Suprapubic skin (tissue), 4 donors: ENCODE data around the gene NAT14. TPM values are rescaled to one million over a fixed set of nuclear protein-coding genes. Genes with fewer than 3 reads are reported as not detected.
A peak's percentile ranks its signal among the peaks of the same experiment; 100 is the strongest.

Source experiments
- DNase-seq, 2 donors: peaks; one replicate each; pipeline ENCODE4 v3.0.0-alpha.2; 2019; ENCODE audit warnings: low spot score in 2 of 2
- H3K27ac ChIP-seq: fragments of 200-600 bp; sonication (generic); one replicate; pipeline ENCODE4 v1.5.1; 2019
- H3K27me3 ChIP-seq: fragments of 200-600 bp; sonication (generic); one replicate; pipeline ENCODE4 v1.5.1; 2019
- H3K36me3 ChIP-seq: fragments of 200-600 bp; sonication (generic); one replicate; pipeline ENCODE4 v1.5.1; 2019
- H3K4me1 ChIP-seq: fragments of 200-600 bp; sonication (generic); one replicate; pipeline ENCODE4 v1.5.1; 2019
- H3K4me3 ChIP-seq: fragments of 200-600 bp; sonication (generic); one replicate; pipeline ENCODE4 v1.5.1; 2019; ENCODE audit warnings: mild to moderate bottlenecking
- H3K9me3 ChIP-seq: fragments of 200-600 bp; sonication (generic); one replicate; pipeline ENCODE4 v1.5.1; 2019
- CTCF ChIP-seq, 2 donors: fragments of 200-600 bp in 1 of 2; fragments of 450-650 bp in 1 of 2; sonication (generic) in 1 of 2; IDR thresholded peaks; one replicate each; pipeline ENCODE4 v1.5.1; 2016 to 2019; ENCODE audit warnings: antibody characterized with exemption in 2 of 2, mild to moderate bottlenecking in 1 of 2, moderate library complexity in 1 of 2
- EP300 ChIP-seq: sonication (generic); formaldehyde crosslinking; IDR thresholded peaks from one replicate; pipeline ENCODE4 v1.6.1; 2017; ENCODE audit warnings: antibody characterized with exemption
- POLR2A ChIP-seq, 2 donors: fragments of 450-650 bp; IDR thresholded peaks; one replicate each; pipeline ENCODE4 v1.6.1; 2017; ENCODE audit warnings: antibody characterized with exemption in 2 of 2, mild to moderate bottlenecking in 2 of 2, moderate library complexity in 2 of 2
- POLR2AphosphoS5 ChIP-seq, 3 donors: sonication (generic); formaldehyde crosslinking; IDR thresholded peaks; one replicate each; pipeline ENCODE4 v1.6.1; 2017; ENCODE audit warnings: antibody characterized with exemption in 3 of 3
- WGBS: methylation state at CpG from one replicate; pipeline ENCODE4 v1.1.5; 2018; 5-methylcytosine and 5-hydroxymethylcytosine counted together
- total RNA-seq, 4 donors: library from RNA; depleted of rRNA; stranded (reverse); fragments of >200 nt; gene quantifications; one replicate each; pipeline ENCODE4 v1.1.0, GENCODE V29; 2016

The NAT14 gene
- total RNA-seq, 4 donors from 2014 or later: 2.4 to 4.8 (median 4.0) TPM

DNA sequence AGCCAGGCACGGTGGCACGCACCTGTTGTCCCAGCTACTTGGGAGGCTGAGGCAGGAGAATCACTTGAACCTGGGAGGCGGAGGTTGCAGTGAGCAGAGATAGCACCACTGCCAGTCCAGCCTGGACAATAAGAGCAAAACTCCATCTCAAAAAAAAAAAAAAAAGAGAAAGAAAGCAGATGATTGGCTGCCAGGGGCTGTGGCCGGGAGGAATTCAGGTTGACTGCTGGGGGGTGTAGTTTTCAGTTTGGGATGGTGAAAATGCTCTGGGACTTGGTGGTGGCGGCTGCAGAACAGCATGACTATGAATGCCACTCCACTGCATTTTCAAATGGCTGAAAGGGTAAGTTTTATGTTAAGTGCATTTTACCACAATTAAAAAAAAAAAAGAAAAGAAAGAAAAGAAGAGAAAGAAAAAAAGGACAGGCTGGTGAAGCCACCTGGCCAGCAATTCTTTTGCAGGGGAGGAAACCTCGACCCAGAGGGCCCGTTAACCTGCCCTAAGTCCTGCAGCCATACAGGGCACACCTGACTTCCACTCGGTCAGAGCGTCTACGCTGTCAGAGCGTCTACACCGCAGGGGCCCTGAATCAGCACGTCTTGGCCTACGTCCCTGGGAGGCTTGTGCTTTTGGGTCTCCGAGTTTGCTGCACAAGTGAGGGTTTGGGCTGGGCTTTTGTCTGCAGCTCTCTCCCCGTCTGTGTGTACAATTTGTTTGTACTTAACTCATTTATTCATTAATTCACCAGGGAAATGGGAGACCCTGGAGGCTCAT lies 27.1 kb upstream of the NAT14 start:
- DNase-seq: no peak
- Histone ChIP-seq H3K27me3 (peaks cover under 1% of the 10 kb centered on the region), H3K27ac (no peak overlapping the region), H3K4me3 (no peak overlapping the region), H3K4me1 (peaks cover 29% of the 10 kb centered on the region), H3K36me3 (peaks cover 20% of the 10 kb centered on the region), H3K9me3 (no peaks in the 10 kb centered on the region)
- no peak for TF ChIP-seq POLR2AphosphoS5 (IDR thresholded peaks at IDR 0.05)
- no peak for TF ChIP-seq CTCF (IDR thresholded peaks at IDR 0.05)
- no peak for TF ChIP-seq POLR2A (IDR thresholded peaks at IDR 0.05)
- no peak for TF ChIP-seq EP300
- WGBS: 84% methylated on average over 16 of the region's 16 CpGs

DNA sequence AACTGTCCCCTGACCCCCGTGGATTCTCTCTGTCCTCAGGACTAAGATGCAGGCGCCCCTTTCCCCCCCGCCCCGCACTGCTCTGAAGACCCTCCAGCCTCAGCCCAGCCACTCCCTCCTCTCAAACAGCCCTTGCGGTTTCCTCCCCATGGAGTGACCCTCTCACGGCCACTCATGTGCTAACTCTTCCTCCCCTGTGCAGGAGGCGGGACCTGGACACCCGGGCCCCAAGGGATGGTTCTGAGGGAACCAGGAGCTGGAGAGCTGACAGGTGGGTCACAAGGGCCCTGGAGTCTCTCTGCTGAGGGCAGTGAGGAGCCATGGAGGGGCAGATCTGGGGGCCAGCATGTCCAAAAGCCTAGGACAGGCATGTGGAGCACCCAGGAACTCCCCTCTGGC lies 25.4 kb upstream of the NAT14 start:
- Histone ChIP-seq H3K27me3 (no peaks in the 10 kb centered on the region), H3K4me3 (no peak overlapping the region), H3K36me3 (peaks cover 20% of the 10 kb centered on the region), H3K27ac (no peak overlapping the region), H3K9me3 (no peaks in the 10 kb centered on the region), H3K4me1 (peaks cover 27% of the 10 kb centered on the region)
- DNase-seq: no peak
- WGBS: 65% methylated on average over 8 of the region's 8 CpGs
- TF ChIP-seq POLR2A (IDR thresholded peaks at IDR 0.05) (no peak), CTCF (IDR thresholded peaks at IDR 0.05) (no peak), EP300 (no peak)

DNA sequence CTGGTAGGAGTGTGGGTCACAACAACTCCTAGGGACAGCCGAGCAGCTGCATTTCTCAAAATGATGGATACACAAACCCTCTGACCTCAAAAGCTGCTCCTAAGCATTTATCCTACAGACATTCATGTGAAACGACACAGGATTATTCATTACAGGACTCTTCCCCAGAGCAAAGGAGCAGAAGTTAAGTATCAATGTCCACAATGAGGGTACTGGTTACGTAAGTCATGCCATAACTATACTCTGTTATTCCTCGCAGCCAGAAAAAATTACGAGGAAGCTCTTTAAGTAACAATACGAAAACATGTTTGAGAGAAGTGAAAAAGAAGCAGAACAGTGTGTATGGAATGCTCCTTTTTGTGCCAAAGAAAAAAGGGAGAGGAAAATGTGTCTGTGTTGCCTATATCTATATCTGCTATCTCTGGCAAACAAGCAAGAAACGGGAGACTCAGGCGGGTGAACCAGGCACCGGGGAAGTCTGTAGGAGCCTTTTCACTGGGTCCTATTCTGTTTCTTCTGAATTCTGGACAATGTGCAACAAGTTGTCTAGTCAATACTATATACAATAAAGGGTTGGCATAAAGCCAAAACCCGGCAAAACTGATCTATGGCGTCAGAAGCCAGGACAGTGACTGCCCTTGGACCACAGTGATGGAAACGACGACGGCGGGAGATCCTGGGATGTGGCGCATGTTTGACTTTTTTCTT lies 24.9 kb upstream of the NAT14 start:
- H3K9me3 ChIP-seq: no peaks in the 10 kb centered on the region
- H3K27ac ChIP-seq: no peak overlapping the region
- WGBS: 14% methylated on average over 16 of the region's 16 CpGs
- no peak for TF ChIP-seq POLR2AphosphoS5 (IDR thresholded peaks at IDR 0.05)
- TF ChIP-seq POLR2A (IDR thresholded peaks at IDR 0.05): no peak
- DNase-seq: no peak
- H3K4me1 ChIP-seq: peaks cover 27% of the 10 kb centered on the region
- H3K4me3 ChIP-seq: peak overlapping the region; percentile 63
- H3K27me3 ChIP-seq: no peaks in the 10 kb centered on the region
- peaks cover 14% of the 10 kb centered on the region for H3K36me3 ChIP-seq

GRCh38 chr19:55460670-55461258 lies 24.2 kb upstream of the NAT14 start:
- 8% methylated on average over 24 of the region's 24 CpGs for WGBS
- peak; percentile 92 to 93 for DNase-seq
- H3K36me3 ChIP-seq: peaks cover 8% of the 10 kb centered on the region

More at GRCh38 chr19:55460670-55461258, 24.2 kb upstream of the NAT14 start:
- Histone ChIP-seq H3K27me3 (no peaks in the 10 kb centered on the region), H3K4me3 (peak overlapping the region; percentile 63), H3K4me1 (peaks cover 27% of the 10 kb centered on the region), H3K27ac (peak overlapping the region; percentile 88), H3K9me3 (no peaks in the 10 kb centered on the region)
- TF ChIP-seq CTCF (IDR thresholded peaks at IDR 0.05): no peak
- TF ChIP-seq POLR2AphosphoS5 (IDR thresholded peaks at IDR 0.05): no peak
- no peak for TF ChIP-seq EP300
- TF ChIP-seq POLR2A (IDR thresholded peaks at IDR 0.05): no peak
